Neural cell (in vitro differentiated cells): Measurements from ENCODE around the gene TSPAN14.

ENCODE experiments used
- CTCF ChIP-seq: fragments of 450-650 bp; IDR thresholded peaks from 2 replicates; pipeline ENCODE4 v1.5.1; 2014; ENCODE audit warnings: antibody characterized with exemption, mild to moderate bottlenecking, moderate library complexity; ENCODE audit not compliant: poor library complexity, severe bottlenecking
- EZH2 ChIP-seq: fragments of 200-600, 300-800 bp; shearing (Covaris generic), sonication (generic); IDR thresholded peaks from 2 replicates; pipeline ENCODE4 v1.6.1; 2014; ENCODE audit warnings: antibody characterized with exemption, low read length, borderline replicate concordance, mild to moderate bottlenecking; ENCODE audit not compliant: insufficient read depth, poor library complexity, severe bottlenecking

GRCh38 chr10:80520661-80521470 is 66.8 kb downstream of the TSPAN14 start:
- no peak for TF ChIP-seq CTCF
- TF ChIP-seq EZH2, result no peak
